ENCODE measurements around the gene NPHS1.

The NPHS1 gene

GRCh38 chr19:35879068-35879467, 26.8 kb upstream of the NPHS1 start:
- no peak for DNase-seq (ENCODE audit: low spot score)

GRCh38 chr19:35874392-35874930, 22.2 kb upstream of the NPHS1 start:
- no peak for DNase-seq (ENCODE audit: low spot score)

GRCh38 chr19:35872180-35872579, 19.9 kb upstream of the NPHS1 start:
- DNase-seq (ENCODE audit: low spot score): no peak

- DNase-seq (ENCODE audit: low spot score): no peak
Observed at GRCh38 chr19:35871611-35872010, 19.3 kb upstream of the NPHS1 start.

GRCh38 chr19:35870798-35871197, 18.5 kb upstream of the NPHS1 start:
- no peak for DNase-seq (ENCODE audit: low spot score)

GRCh38 chr19:35870124-35870736, 17.9 kb upstream of the NPHS1 start:
- peak; percentile 73 for DNase-seq (ENCODE audit: low spot score)

- DNase-seq (ENCODE audit: low spot score): peak; percentile 88
Observed at GRCh38 chr19:35869327-35870123, 17.2 kb upstream of the NPHS1 start.

GRCh38 chr19:35868823-35869326, 16.6 kb upstream of the NPHS1 start:
- DNase-seq (ENCODE audit: low spot score): no peak

GRCh38 chr19:35868172-35868822, 16.0 kb upstream of the NPHS1 start, which contains the start of gene APLP1:
Gene APLP1, plus strand, starts transcription at chr19:35868574. Its CDS starts 63 bp downstream, at chr19:35868637.
- DNase-seq (ENCODE audit: low spot score): peak; percentile 76

- no peak for DNase-seq (ENCODE audit: low spot score)
Observed at GRCh38 chr19:35863018-35863417, 10.7 kb upstream of the NPHS1 start.

- DNase-seq (ENCODE audit: low spot score): no peak
Observed at GRCh38 chr19:35862528-35862927, 10.2 kb upstream of the NPHS1 start.

GRCh38 chr19:35861640-35862160, 9.4 kb upstream of the NPHS1 start:
- peak; percentile 42 for DNase-seq (ENCODE audit: low spot score)

GRCh38 chr19:35860818-35861639, 8.7 kb upstream of the NPHS1 start:
- peak; percentile 94 for DNase-seq (ENCODE audit: low spot score)

- DNase-seq (ENCODE audit: low spot score): no peak
Observed at GRCh38 chr19:35860436-35860817, 8.1 kb upstream of the NPHS1 start.

- DNase-seq (ENCODE audit: low spot score): no peak
Observed at GRCh38 chr19:35859414-35859813, 7.1 kb upstream of the NPHS1 start.

GRCh38 chr19:35858311-35858710, 6.0 kb upstream of the NPHS1 start:
- no peak for DNase-seq (ENCODE audit: low spot score)

GRCh38 chr19:35856546-35857149, 4.3 kb upstream of the NPHS1 start, which contains the start of gene KIRREL2:
Gene KIRREL2, plus strand, starts transcription at chr19:35856911. Its CDS starts 209 bp downstream, at chr19:35857120.
- peak; percentile 76 for DNase-seq (ENCODE audit: low spot score)

- no peak for DNase-seq (ENCODE audit: low spot score)
Observed at GRCh38 chr19:35853038-35853756, 893 bp upstream of the NPHS1 start.

- peak; percentile 77 for DNase-seq (ENCODE audit: low spot score)
Observed at GRCh38 chr19:35851213-35852028, 883 bp downstream of the NPHS1 start.
